HG02763 (cell line): ENCODE measurements around the gene NPTN.

Experiments
- ATAC-seq: cut with Tn5 transposase; IDR thresholded peaks from one replicate; pipeline ENCODE4 v1.9.1; 2021; ENCODE audit warnings: mild to moderate bottlenecking, moderate library complexity; ENCODE audit not compliant: unreplicated experiment

Gene NPTN

GRCh38 chr15:73522011-73522410 lies 111.2 kb downstream of the NPTN start:
- ATAC-seq = no peak

GRCh38 chr15:73518876-73519733 lies 114.1 kb downstream of the NPTN start:
- no peak for ATAC-seq

- ATAC-seq = no peak
Observed at GRCh38 chr15:73518180-73518862, 114.9 kb downstream of the NPTN start.

- no peak for ATAC-seq
Observed at GRCh38 chr15:73517566-73517965, 115.6 kb downstream of the NPTN start.

GRCh38 chr15:73515527-73515926 lies 117.7 kb downstream of the NPTN start:
- ATAC-seq = no peak
